Ishikawa (cell line): ENCODE results near the gene ARMC8.

Experiments
- CEBPB ChIP-seq: IDR thresholded peaks from 2 replicates; pipeline ENCODE4 v1.6.1; 2012
- CREB1 ChIP-seq: IDR thresholded peaks from 2 replicates; pipeline ENCODE4 v1.6.1; 2012; ENCODE audit warnings: low read depth
- EGR1 ChIP-seq: IDR thresholded peaks from 2 replicates; pipeline ENCODE4 v1.6.1; 2012
- EP300 ChIP-seq: IDR thresholded peaks from 2 replicates; pipeline ENCODE4 v1.6.1; 2012; ENCODE audit warnings: borderline replicate concordance
- FOXM1 ChIP-seq: IDR thresholded peaks from 2 replicates; pipeline ENCODE4 v1.6.1; 2012; ENCODE audit warnings: low read depth, borderline replicate concordance
- NFIC ChIP-seq: IDR thresholded peaks from 2 replicates; pipeline ENCODE4 v1.6.1; 2012
- RAD21 ChIP-seq: IDR thresholded peaks from 2 replicates; pipeline ENCODE4 v1.6.1; 2012; ENCODE audit warnings: low read depth
- TAF1 ChIP-seq: IDR thresholded peaks from 2 replicates; pipeline ENCODE4 v1.6.1; 2012; ENCODE audit warnings: low read depth, mild to moderate bottlenecking
- TCF12 ChIP-seq: IDR thresholded peaks from 2 replicates; pipeline ENCODE4 v1.6.1; 2012; ENCODE audit warnings: low read depth
- TEAD4 ChIP-seq: IDR thresholded peaks from 2 replicates; pipeline ENCODE4 v1.6.1; 2012
- YY1 ChIP-seq: IDR thresholded peaks from 2 replicates; pipeline ENCODE4 v1.6.1; 2012; ENCODE audit warnings: low read depth
- ZBTB7A ChIP-seq: IDR thresholded peaks from 2 replicates; pipeline ENCODE4 v1.6.1; 2012; ENCODE audit warnings: low read depth
- TF ChIP-seq, protein P1 (sequence below): IDR thresholded peaks from 2 replicates; pipeline ENCODE4 v1.6.1; 2012; ENCODE audit warnings: low read depth, mild to moderate bottlenecking
- TF ChIP-seq, protein P2 (sequence below): IDR thresholded peaks from 2 replicates; pipeline ENCODE4 v1.6.1; 2012
- TF ChIP-seq, protein P3 (sequence below): IDR thresholded peaks from 2 replicates; pipeline ENCODE4 v1.6.1; 2012

ARMC8 gene

DNA sequence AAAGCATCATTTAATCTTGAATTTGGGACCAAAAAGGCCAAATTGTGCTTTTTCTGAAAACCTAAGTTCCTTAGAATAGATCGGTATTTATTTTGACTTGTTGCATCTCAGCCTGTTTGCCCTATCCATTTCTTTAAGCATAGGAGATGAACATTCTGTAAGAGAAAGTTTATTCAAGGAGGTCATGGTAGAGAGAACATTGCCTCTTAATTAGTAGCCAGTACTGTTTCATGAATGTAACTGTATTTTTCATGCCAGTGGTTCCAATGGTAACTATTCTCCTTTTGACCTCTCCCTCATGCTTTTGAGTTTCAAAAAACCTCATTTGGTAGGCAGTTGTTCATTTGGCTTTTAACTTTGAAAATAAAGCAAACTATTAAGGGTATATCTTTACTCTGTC is 55.4 kb downstream of the ARMC8 start:
- no peak for TF ChIP-seq NFIC
- TF ChIP-seq TAF1 = no peak
- no peak for TF ChIP-seq TEAD4
- TF ChIP-seq, protein P1, sequence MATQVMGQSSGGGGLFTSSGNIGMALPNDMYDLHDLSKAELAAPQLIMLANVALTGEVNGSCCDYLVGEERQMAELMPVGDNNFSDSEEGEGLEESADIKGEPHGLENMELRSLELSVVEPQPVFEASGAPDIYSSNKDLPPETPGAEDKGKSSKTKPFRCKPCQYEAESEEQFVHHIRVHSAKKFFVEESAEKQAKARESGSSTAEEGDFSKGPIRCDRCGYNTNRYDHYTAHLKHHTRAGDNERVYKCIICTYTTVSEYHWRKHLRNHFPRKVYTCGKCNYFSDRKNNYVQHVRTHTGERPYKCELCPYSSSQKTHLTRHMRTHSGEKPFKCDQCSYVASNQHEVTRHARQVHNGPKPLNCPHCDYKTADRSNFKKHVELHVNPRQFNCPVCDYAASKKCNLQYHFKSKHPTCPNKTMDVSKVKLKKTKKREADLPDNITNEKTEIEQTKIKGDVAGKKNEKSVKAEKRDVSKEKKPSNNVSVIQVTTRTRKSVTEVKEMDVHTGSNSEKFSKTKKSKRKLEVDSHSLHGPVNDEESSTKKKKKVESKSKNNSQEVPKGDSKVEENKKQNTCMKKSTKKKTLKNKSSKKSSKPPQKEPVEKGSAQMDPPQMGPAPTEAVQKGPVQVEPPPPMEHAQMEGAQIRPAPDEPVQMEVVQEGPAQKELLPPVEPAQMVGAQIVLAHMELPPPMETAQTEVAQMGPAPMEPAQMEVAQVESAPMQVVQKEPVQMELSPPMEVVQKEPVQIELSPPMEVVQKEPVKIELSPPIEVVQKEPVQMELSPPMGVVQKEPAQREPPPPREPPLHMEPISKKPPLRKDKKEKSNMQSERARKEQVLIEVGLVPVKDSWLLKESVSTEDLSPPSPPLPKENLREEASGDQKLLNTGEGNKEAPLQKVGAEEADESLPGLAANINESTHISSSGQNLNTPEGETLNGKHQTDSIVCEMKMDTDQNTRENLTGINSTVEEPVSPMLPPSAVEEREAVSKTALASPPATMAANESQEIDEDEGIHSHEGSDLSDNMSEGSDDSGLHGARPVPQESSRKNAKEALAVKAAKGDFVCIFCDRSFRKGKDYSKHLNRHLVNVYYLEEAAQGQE = no peak
- no peak for TF ChIP-seq EP300
- TF ChIP-seq CEBPB = no peak
- TF ChIP-seq RAD21 = no peak
- no peak for TF ChIP-seq CREB1
- TF ChIP-seq TCF12 = no peak
- TF ChIP-seq, protein P2, sequence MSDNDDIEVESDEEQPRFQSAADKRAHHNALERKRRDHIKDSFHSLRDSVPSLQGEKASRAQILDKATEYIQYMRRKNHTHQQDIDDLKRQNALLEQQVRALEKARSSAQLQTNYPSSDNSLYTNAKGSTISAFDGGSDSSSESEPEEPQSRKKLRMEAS = no peak
- no peak for TF ChIP-seq ZBTB7A
- TF ChIP-seq, protein P3, sequence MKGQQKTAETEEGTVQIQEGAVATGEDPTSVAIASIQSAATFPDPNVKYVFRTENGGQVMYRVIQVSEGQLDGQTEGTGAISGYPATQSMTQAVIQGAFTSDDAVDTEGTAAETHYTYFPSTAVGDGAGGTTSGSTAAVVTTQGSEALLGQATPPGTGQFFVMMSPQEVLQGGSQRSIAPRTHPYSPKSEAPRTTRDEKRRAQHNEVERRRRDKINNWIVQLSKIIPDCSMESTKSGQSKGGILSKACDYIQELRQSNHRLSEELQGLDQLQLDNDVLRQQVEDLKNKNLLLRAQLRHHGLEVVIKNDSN = no peak
- TF ChIP-seq EGR1 = no peak

DNA sequence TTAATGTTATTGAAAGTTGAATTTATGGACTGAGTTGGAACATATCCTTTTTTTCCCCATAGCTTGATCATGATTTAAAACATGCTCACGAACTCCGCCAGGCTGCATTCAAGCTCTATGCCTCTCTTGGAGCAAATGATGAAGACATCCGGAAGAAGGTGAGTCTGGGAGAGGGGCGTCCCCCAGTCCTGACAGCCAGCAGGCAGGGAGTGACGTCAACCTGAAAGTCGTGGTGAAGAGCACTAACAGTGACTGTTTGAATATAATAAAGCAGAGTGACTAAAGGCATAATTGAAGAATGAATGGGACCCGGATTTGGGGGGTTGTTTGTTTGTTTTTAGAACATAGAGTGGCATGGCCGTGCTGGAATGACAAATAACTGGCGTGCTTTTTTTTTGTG is 57.9 kb downstream of the ARMC8 start:
- TF ChIP-seq RAD21 = no peak

DNA sequence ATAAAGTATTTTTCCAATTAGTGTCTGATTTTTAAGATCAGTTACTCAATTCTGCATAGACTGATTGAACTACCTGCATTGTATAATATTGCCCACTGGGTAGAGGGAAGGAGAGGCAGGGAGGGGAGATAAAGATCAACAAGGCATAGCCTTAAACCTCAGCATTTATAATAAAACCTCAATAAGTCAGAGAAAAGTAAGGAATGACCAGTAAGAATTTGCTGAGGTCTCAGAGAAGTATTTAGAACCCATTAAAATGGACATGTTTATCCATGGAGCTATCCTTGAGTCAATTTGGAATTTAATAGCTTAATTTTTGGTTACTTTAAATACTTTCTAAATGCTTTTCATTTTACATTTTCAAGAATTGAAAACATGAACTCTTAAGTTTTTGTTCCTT is 62.5 kb downstream of the ARMC8 start:
- TF ChIP-seq, protein P3 = no peak
- TF ChIP-seq TCF12 = no peak
- TF ChIP-seq TEAD4 = no peak
- no peak for TF ChIP-seq TAF1
- TF ChIP-seq, protein P2 = no peak
- TF ChIP-seq, protein P1 = no peak

DNA sequence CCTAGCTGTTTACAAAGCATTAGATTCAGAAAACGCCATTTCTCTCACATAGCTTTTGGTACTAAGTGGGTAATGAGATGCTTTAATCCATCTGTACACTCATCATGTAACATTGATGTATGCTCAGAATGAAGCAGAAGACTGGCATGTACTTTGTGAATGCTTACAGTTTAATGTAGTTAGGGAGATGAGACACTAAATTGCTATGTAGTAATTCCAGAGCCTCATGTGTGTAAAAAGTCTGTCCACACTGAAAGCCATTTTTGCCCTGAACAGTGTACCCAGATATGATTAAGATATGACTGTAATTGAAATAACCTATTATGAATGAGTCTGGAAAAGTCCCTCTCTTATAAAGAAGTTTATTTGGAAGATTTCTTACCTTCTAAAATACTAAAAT is 66.5 kb downstream of the ARMC8 start:
- TF ChIP-seq RAD21 (no peak), FOXM1 (no peak), EGR1 (no peak), TAF1 (no peak), YY1 (no peak)
- TF ChIP-seq, protein P1 = no peak
- TF ChIP-seq, protein P2 = no peak
- TF ChIP-seq, protein P3 = no peak

DNA sequence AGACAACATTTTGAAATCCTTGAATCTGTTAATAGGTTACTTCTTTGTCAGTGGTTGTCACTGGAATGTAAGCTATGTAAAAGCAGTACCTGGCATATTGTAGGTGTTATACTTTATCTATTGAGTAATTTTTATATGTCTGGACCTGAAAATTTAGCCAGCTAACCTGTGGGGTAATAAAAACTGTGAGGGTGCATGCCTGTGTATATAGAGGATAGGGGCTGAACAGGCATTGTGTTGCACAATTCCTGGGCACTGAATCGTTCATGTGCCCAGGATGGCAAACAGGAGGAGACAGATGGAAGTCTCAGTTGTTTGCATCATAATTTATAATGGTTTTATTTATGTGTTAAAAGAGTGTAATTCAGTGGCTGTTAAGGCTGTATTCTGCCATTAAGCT is 67.1 kb downstream of the ARMC8 start:
- no peak for TF ChIP-seq EP300
- TF ChIP-seq, protein P1 = no peak
